ENCODE results near the gene MISP. TPM values are rescaled to one million over a fixed set of nuclear protein-coding genes. Genes with fewer than 3 reads are reported as not detected.
"Not testable (repeated sequence)": the region's sequence is repeated elsewhere in the genome, so short reads cannot be mapped to it uniquely, and the experiment has no call there.

Gene MISP
- polyA plus RNA-seq, 4 donors, result 7.6 to 9.7 (median 8.0) TPM

- DNase-seq (ENCODE audit: low read depth in 4 of 4, low spot score in 3 of 4), result no peak
Observed at GRCh38 chr19:723247-723646, 27.7 kb upstream of the MISP start.

- DNase-seq (ENCODE audit: low read depth in 4 of 4, low spot score in 3 of 4), result no peak
Observed at GRCh38 chr19:723714-724113, 27.2 kb upstream of the MISP start.

- DNase-seq (ENCODE audit: low read depth in 4 of 4, low spot score in 3 of 4), result no peak
Observed at GRCh38 chr19:725461-726089, 25.3 kb upstream of the MISP start.

- DNase-seq (ENCODE audit: low read depth in 4 of 4, low spot score in 3 of 4), result no peak
Observed at GRCh38 chr19:726993-727956, 23.6 kb upstream of the MISP start.

- DNase-seq (ENCODE audit: low read depth in 4 of 4, low spot score in 3 of 4), result no peak
Observed at GRCh38 chr19:728011-728410, 22.9 kb upstream of the MISP start.

- DNase-seq (ENCODE audit: low read depth in 4 of 4, low spot score in 3 of 4), result not testable (repeated sequence)
Observed at GRCh38 chr19:729564-729963, 21.3 kb upstream of the MISP start.

GRCh38 chr19:729965-730668 lies 20.8 kb upstream of the MISP start:
- no peak for DNase-seq (ENCODE audit: low read depth in 4 of 4, low spot score in 3 of 4)

GRCh38 chr19:731000-731399 lies 19.9 kb upstream of the MISP start:
- DNase-seq (ENCODE audit: low read depth in 4 of 4, low spot score in 3 of 4), result no peak

- no peak for DNase-seq (ENCODE audit: low read depth in 4 of 4, low spot score in 3 of 4)
Observed at GRCh38 chr19:732148-733069, 18.5 kb upstream of the MISP start.

GRCh38 chr19:734716-735115 lies 16.2 kb upstream of the MISP start:
- no peak for DNase-seq (ENCODE audit: low read depth in 4 of 4, low spot score in 3 of 4)

GRCh38 chr19:736125-736524 lies 14.8 kb upstream of the MISP start:
- DNase-seq (ENCODE audit: low read depth in 4 of 4, low spot score in 3 of 4), result no peak

- DNase-seq (ENCODE audit: low read depth in 4 of 4, low spot score in 3 of 4), result no peak
Observed at GRCh38 chr19:737591-738093, 13.3 kb upstream of the MISP start.

GRCh38 chr19:738509-739128 lies 12.3 kb upstream of the MISP start:
- no peak for DNase-seq (ENCODE audit: low read depth in 4 of 4, low spot score in 3 of 4)

GRCh38 chr19:739998-740715 lies 10.8 kb upstream of the MISP start:
- no peak for DNase-seq (ENCODE audit: low read depth in 4 of 4, low spot score in 3 of 4)

- DNase-seq (ENCODE audit: low read depth in 4 of 4, low spot score in 3 of 4), result not testable (repeated sequence)
Observed at GRCh38 chr19:740816-741505, 10.0 kb upstream of the MISP start.

- no peak for DNase-seq (ENCODE audit: low read depth in 4 of 4, low spot score in 3 of 4)
Observed at GRCh38 chr19:741506-742131, 9.3 kb upstream of the MISP start.

GRCh38 chr19:742540-743075 lies 8.3 kb upstream of the MISP start:
- DNase-seq (ENCODE audit: low read depth in 4 of 4, low spot score in 3 of 4), result no peak

Measured in right renal pelvis (tissue), 4 donors.